Astrocyte (in vitro differentiated cells and primary cell): ENCODE results near the gene SMCO3. TPM values are rescaled to one million over a fixed set of nuclear protein-coding genes. Genes with fewer than 3 reads are reported as not detected.

ENCODE experiments used
- DNase-seq: peaks from one replicate; pipeline ENCODE4 v3.0.0-alpha.2; 2010; ENCODE audit warnings: low read depth
- FAIRE-seq: peaks from 2 replicates; lab custom pipeline; 2011; peaks lifted over from hg19 to GRCh38; lab: Jason Lieb, UNC
- H2AFZ ChIP-seq: 2 replicates; pipeline ENCODE4 v1.6.0; 2012; ENCODE audit warnings: low read depth, low read length, inconsistent platforms
- H3K27ac ChIP-seq: 2 replicates; pipeline ENCODE4 v1.5.1; 2011; ENCODE audit warnings: low read depth, low read length, inconsistent platforms
- H3K27me3 ChIP-seq: 2 replicates; pipeline ENCODE4 v1.6.0; 2011; ENCODE audit warnings: low read length, inconsistent platforms; ENCODE audit not compliant: insufficient read depth
- H3K36me3 ChIP-seq: 2 replicates; pipeline ENCODE4 v1.5.1; 2011; ENCODE audit warnings: low read length, inconsistent platforms; ENCODE audit not compliant: insufficient read depth
- H3K4me1 ChIP-seq: 2 replicates; pipeline ENCODE4 v1.5.1; 2011; ENCODE audit warnings: low read length, inconsistent platforms; ENCODE audit not compliant: insufficient read depth
- H3K4me2 ChIP-seq: 2 replicates; pipeline ENCODE4 v1.6.0; 2012; ENCODE audit warnings: low read length, inconsistent platforms
- H3K4me3 ChIP-seq: 2 replicates; pipeline ENCODE4 v1.5.1; 2011; ENCODE audit warnings: low read depth, mild to moderate bottlenecking, low read length, inconsistent platforms; ENCODE audit not compliant: insufficient read depth
- H3K79me2 ChIP-seq: 2 replicates; pipeline ENCODE4 v1.6.0; 2012; ENCODE audit warnings: mild to moderate bottlenecking, low read length, inconsistent platforms; ENCODE audit not compliant: insufficient read depth
- H3K9ac ChIP-seq: 2 replicates; pipeline ENCODE4 v1.6.0; 2012; ENCODE audit warnings: mild to moderate bottlenecking, low read length, inconsistent platforms
- H3K9me3 ChIP-seq: 2 replicates; pipeline ENCODE4 v1.5.1; 2012; ENCODE audit warnings: low read depth, mild to moderate bottlenecking, low read length, inconsistent platforms; ENCODE audit not compliant: insufficient read depth
- H4K20me1 ChIP-seq: 2 replicates; pipeline ENCODE4 v1.6.0; 2012; ENCODE audit warnings: low read length, inconsistent platforms; ENCODE audit not compliant: insufficient read depth
- H3K27ac Mint-ChIP-seq: one replicate; pipeline ENCODE4 v1.8.0; 2021; ENCODE audit warnings: mild to moderate bottlenecking, mixed read lengths; ENCODE audit not compliant: unreplicated experiment
- H3K27me3 Mint-ChIP-seq: one replicate; pipeline ENCODE4 v1.8.0; 2021; ENCODE audit warnings: low read depth, mixed read lengths; ENCODE audit not compliant: unreplicated experiment
- H3K36me3 Mint-ChIP-seq: one replicate; pipeline ENCODE4 v1.8.0; 2021; ENCODE audit warnings: low read depth, mixed read lengths; ENCODE audit not compliant: unreplicated experiment
- H3K4me1 Mint-ChIP-seq: one replicate; pipeline ENCODE4 v1.8.0; 2021; ENCODE audit warnings: low read depth, mixed read lengths; ENCODE audit not compliant: unreplicated experiment
- H3K4me3 Mint-ChIP-seq: one replicate; pipeline ENCODE4 v1.8.0; 2021; ENCODE audit warnings: mild to moderate bottlenecking, moderate library complexity, mixed read lengths; ENCODE audit not compliant: unreplicated experiment
- H3K9me3 Mint-ChIP-seq: one replicate; pipeline ENCODE4 v1.8.0; 2021; ENCODE audit warnings: mild to moderate bottlenecking, mixed read lengths; ENCODE audit not compliant: unreplicated experiment
- CTCF ChIP-seq: IDR thresholded peaks from 2 replicates; pipeline ENCODE4 v1.5.1; 2011; ENCODE audit warnings: low read depth, mild to moderate bottlenecking, inconsistent platforms, low read length, moderate library complexity; ENCODE audit not compliant: insufficient read depth
- EZH2 ChIP-seq: IDR thresholded peaks from 2 replicates; pipeline ENCODE4 v1.6.1; 2012; ENCODE audit warnings: mild to moderate bottlenecking, low read length, inconsistent platforms; ENCODE audit not compliant: insufficient read depth
- total RNA-seq: library from RNA; stranded (reverse); gene quantifications from 2 replicates; pipeline ENCODE4 v1.2.1, GENCODE V29; 2021

Gene SMCO3
- total RNA-seq, 1 donor from 2014 or later = 0.57 TPM

- H3K27ac Mint-ChIP-seq = peak overlapping the region; percentile 96
- H3K9me3 ChIP-seq = no peaks in the 10 kb centered on the region
- no peak for FAIRE-seq
- peaks cover 18% of the 10 kb centered on the region for H3K36me3 Mint-ChIP-seq
- H3K4me2 ChIP-seq = peak overlapping the region; percentile 88
- peaks cover 22% of the 10 kb centered on the region for H3K79me2 ChIP-seq
- peaks cover 13% of the 10 kb centered on the region for H4K20me1 ChIP-seq
- H3K4me1 Mint-ChIP-seq = peaks cover 9% of the 10 kb centered on the region
- peak overlapping the region; percentile 84 for H3K27ac ChIP-seq
- peak overlapping the region; percentile 81 for H3K4me3 ChIP-seq
- TF ChIP-seq CTCF (peak; percentile 47), EZH2 (no peak)
- H3K4me1 ChIP-seq = peaks cover 8% of the 10 kb centered on the region
- H3K9ac ChIP-seq = peak overlapping the region; percentile 86
- H2AFZ ChIP-seq = peak overlapping the region; percentile 77
- peaks cover 3% of the 10 kb centered on the region for H3K36me3 ChIP-seq
- peak overlapping the region; percentile 96 for H3K4me3 Mint-ChIP-seq
- H3K27me3 Mint-ChIP-seq = no peaks in the 10 kb centered on the region
- H3K27me3 ChIP-seq = no peaks in the 10 kb centered on the region
- H3K9me3 Mint-ChIP-seq = peaks cover 3% of the 10 kb centered on the region
- DNase-seq = peak; percentile 60
Observed at GRCh38 chr12:14769969-14770495, 44.0 kb downstream of the SMCO3 start.

- TF ChIP-seq EZH2 (no peak), CTCF (no peak)
- H3K79me2 ChIP-seq = peaks cover 17% of the 10 kb centered on the region
- H3K36me3 ChIP-seq = peaks cover 3% of the 10 kb centered on the region
- H3K4me2 ChIP-seq = peak overlapping the region; percentile 88
- H3K27ac Mint-ChIP-seq = peak overlapping the region; percentile 96
- H3K36me3 Mint-ChIP-seq = peaks cover 18% of the 10 kb centered on the region
- peak overlapping the region; percentile 86 for H3K9ac ChIP-seq
- DNase-seq (peak; percentile 10), FAIRE-seq (no peak)
- peaks cover 8% of the 10 kb centered on the region for H3K4me1 ChIP-seq
- peak overlapping the region; percentile 81 for H3K4me3 ChIP-seq
- H3K9me3 Mint-ChIP-seq = peaks cover 3% of the 10 kb centered on the region
- H3K27ac ChIP-seq = peak overlapping the region; percentile 84
- H2AFZ ChIP-seq = peak overlapping the region; percentile 77
- peak overlapping the region; percentile 96 for H3K4me3 Mint-ChIP-seq
- peaks cover 9% of the 10 kb centered on the region for H3K4me1 Mint-ChIP-seq
- no peaks in the 10 kb centered on the region for H3K27me3 ChIP-seq
- H3K9me3 ChIP-seq = no peaks in the 10 kb centered on the region
- H3K27me3 Mint-ChIP-seq = no peaks in the 10 kb centered on the region
- H4K20me1 ChIP-seq = peaks cover 13% of the 10 kb centered on the region
Observed at GRCh38 chr12:14769466-14769968, 44.5 kb downstream of the SMCO3 start.

GRCh38 chr12:14768823-14769405 lies 45.1 kb downstream of the SMCO3 start:
- Histone ChIP-seq H3K27me3 (no peaks in the 10 kb centered on the region), H3K27ac (no peak overlapping the region), H3K9ac (peak overlapping the region; percentile 86), H3K4me2 (peak overlapping the region; percentile 88), H3K4me3 (peak overlapping the region; percentile 81), H3K79me2 (peaks cover 15% of the 10 kb centered on the region), H3K36me3 (peaks cover 3% of the 10 kb centered on the region), H2AFZ (peak overlapping the region; percentile 77), H3K9me3 (no peaks in the 10 kb centered on the region), H4K20me1 (peaks cover 13% of the 10 kb centered on the region), H3K4me1 (peaks cover 8% of the 10 kb centered on the region)
- TF ChIP-seq CTCF (no peak), EZH2 (no peak)
- H3K36me3 Mint-ChIP-seq = peaks cover 18% of the 10 kb centered on the region
- H3K4me3 Mint-ChIP-seq = peak overlapping the region; percentile 96
- peaks cover 9% of the 10 kb centered on the region for H3K4me1 Mint-ChIP-seq
- no peaks in the 10 kb centered on the region for H3K27me3 Mint-ChIP-seq
- peaks cover 3% of the 10 kb centered on the region for H3K9me3 Mint-ChIP-seq
- DNase-seq (no peak), FAIRE-seq (no peak)
- H3K27ac Mint-ChIP-seq = peak overlapping the region; percentile 96
